ENCODE measurements around the gene HHAT. TPM values are rescaled to one million over a fixed set of nuclear protein-coding genes. Genes with fewer than 3 reads are reported as not detected.

HHAT gene
- total and polyA plus RNA-seq, 9 of the 15 experiments (the other 6 are each of a cell fraction or from before 2014, with no cell fraction given) = 0.07 to 0.16 (median 0.13) TPM; not detected in 1

GRCh38 chr1:210681158-210681557 lies 352.5 kb downstream of the HHAT start:
- Histone ChIP-seq H4K20me1 (replicated peaks; ENCODE audit: control insufficient read depth, insufficient read depth, low read length) (no peaks in the 10 kb centered on the region; the same call in 1 of the 2 replicates), H3K4me3 (no peak overlapping the region), H2AFZ (ENCODE audit: low read depth, low read length) (no peak overlapping the region), H3K36me3 (ENCODE audit: control insufficient read depth, insufficient read depth, low read length) (no peaks in the 10 kb centered on the region), H3K9me3 (replicated peaks; ENCODE audit: control insufficient read depth, insufficient read depth, low read depth, low read length) (no peaks in the 10 kb centered on the region), H3K27me3 (ENCODE audit: control insufficient read depth in 2 of 2, insufficient read depth in 2 of 2, low read length in 2 of 2) (peaks cover 2 to 34% of the 10 kb centered on the region in 2 experiments; a peak in 1 of 5 replicates), H3K4me2 (ENCODE audit: insufficient read depth, low read length) (no peak overlapping the region), H3K9me1 (ENCODE audit: control insufficient read depth, insufficient read depth, low read length) (no peaks in the 10 kb centered on the region), H3K4me1 (replicated peaks in 1 of 2; ENCODE audit: control insufficient read depth in 2 of 2, insufficient read depth in 2 of 2, low read length in 2 of 2) (0 out of 5 replicates have a peak, but pooled peaks cover 0 to 2% of the 10 kb centered on the region in 2 experiments), H3K27ac (ENCODE audit: extremely low read depth, low read depth, low read length) (no peak overlapping the region), H3K9ac (ENCODE audit: insufficient read depth in 1 of 2, low read depth in 2 of 2, low read length in 2 of 2) (no peak overlapping the region), H3K79me2 (ENCODE audit: control insufficient read depth, insufficient read depth, low read length) (no peaks in the 10 kb centered on the region)
- intact Hi-C loops (cut with micrococcal nuclease) = no loop called here
- ATAC-seq (no peak), FAIRE-seq (no peak), DNase-seq (ENCODE audit: extremely low read depth in 1 of 4, low spot score in 3 of 4) (no peak)
- 3% methylated on average over 7 of the region's 7 CpGs for WGBS (ENCODE audit: insufficient coverage, low coverage, missing lambda C conversion rate)
- BruUV-seq (replicated peaks) = no TSS peak
- ChIA-PET CTCF (ENCODE audit: low intra/inter-chr PET ratio) (no interaction called here), POLR2A (no interaction called here)
- no peak for TF ChIP-seq ARNT (IDR thresholded peaks at IDR 0.05)
- no peak for TF ChIP-seq ARID3A (IDR thresholded peaks at IDR 0.05; ENCODE audit: borderline replicate concordance, low read depth, low read length)
- TF ChIP-seq TRIM28 (IDR thresholded peaks at IDR 0.05) = no peak
- TF ChIP-seq ASH1L (IDR thresholded peaks at IDR 0.05; ENCODE audit: borderline replicate concordance, low read depth, partially characterized antibody) = no peak
- TF ChIP-seq MCM5 (IDR thresholded peaks at IDR 0.05; ENCODE audit: low read depth) = no peak
- no peak for TF ChIP-seq HNRNPK (IDR thresholded peaks at IDR 0.05; ENCODE audit: low read depth, low read length, poor library complexity, severe bottlenecking)
- TF ChIP-seq HDAC1 (IDR thresholded peaks at IDR 0.05) = no peak
- no peak for TF ChIP-seq CBX5 (IDR thresholded peaks at IDR 0.05; ENCODE audit: borderline replicate concordance, low read depth)
- TF ChIP-seq MED1 (CRISPR knock-in tag; IDR thresholded peaks at IDR 0.05; ENCODE audit: borderline replicate concordance) = no peak
- no peak for TF ChIP-seq HDAC3 (IDR thresholded peaks at IDR 0.05; ENCODE audit: borderline replicate concordance, partially characterized antibody)
- TF ChIP-seq ETS1 (conservative IDR thresholded peaks at IDR 0.05; ENCODE audit: control insufficient read depth, low read depth, low read length) = no peak
- TF ChIP-seq CCNT2 (IDR thresholded peaks at IDR 0.05; ENCODE audit: borderline replicate concordance, extremely low read depth, insufficient read length, low read depth, low read length) = no peak
- no peak for TF ChIP-seq KDM5B (IDR thresholded peaks at IDR 0.05; ENCODE audit: insufficient replicate concordance, low read depth, low read length)
- no peak for TF ChIP-seq XRCC5 (IDR thresholded peaks at IDR 0.05; ENCODE audit: low read depth, low read length)
- TF ChIP-seq CEBPB (tag; IDR thresholded peaks at IDR 0.05) = no peak
- TF ChIP-seq ESRRA (IDR thresholded peaks at IDR 0.05; ENCODE audit: borderline replicate concordance, low read depth) = no peak
- TF ChIP-seq TARDBP (IDR thresholded peaks at IDR 0.05) = no peak
- no peak for TF ChIP-seq PHTF2 (CRISPR knock-in tag; IDR thresholded peaks at IDR 0.05)
- no peak for TF ChIP-seq ZNF511 (CRISPR knock-in tag; IDR thresholded peaks at IDR 0.05)
- no peak for TF ChIP-seq USF2 (CRISPR knock-in tag; IDR thresholded peaks at IDR 0.05)
- in situ Hi-C loops (cut with MboI) = no loop called here
